K562 (cell line): ENCODE results near the gene TRMT112. TPM values are rescaled to one million over a fixed set of nuclear protein-coding genes. Genes with fewer than 3 reads are reported as not detected.

ENCODE experiments used
- ATF1 ChIP-seq, 2 experiments: fragments of 450-650 bp in 1 of 2; IDR thresholded peaks; 2 replicates each; pipeline ENCODE4 v1.6.1; 2016; ENCODE audit warnings: missing compliant biosample characterization in 1 of 2, missing genetic modification characterization in 1 of 2
- ATF3 ChIP-seq, 2 experiments: fragments of 450-650 bp in 1 of 2; sonication (generic) in 1 of 2; formaldehyde crosslinking in 1 of 2; IDR thresholded peaks in 1 of 2; conservative IDR thresholded peaks in 1 of 2; 2 replicates each; pipeline versions ENCODE4 v1.6.1 to v1.8.1; 2016 to 2023; ENCODE audit warnings: mild to moderate bottlenecking in 2 of 2, moderate library complexity in 2 of 2, inconsistent platforms in 1 of 2, missing genetic modification reagents in 1 of 2
- CC2D1A ChIP-seq: fragments of 450-650 bp; IDR thresholded peaks from 2 replicates; pipeline ENCODE4 v1.6.1; 2017; ENCODE audit warnings: mild to moderate bottlenecking
- CCNT2 ChIP-seq: IDR thresholded peaks from 2 replicates; pipeline ENCODE4 v1.6.1; 2011; ENCODE audit warnings: borderline replicate concordance, low read depth, mild to moderate bottlenecking, moderate library complexity, mixed read lengths, low read length; ENCODE audit not compliant: insufficient read length; ENCODE audit errors: extremely low read depth
- CGGBP1 ChIP-seq: fragments of 250-450 bp; sonication (Bioruptor Pico); IDR thresholded peaks from 2 replicates; pipeline ENCODE4 v1.9.0; 2021; ENCODE audit warnings: mild to moderate bottlenecking
- HINFP ChIP-seq: fragments of 450-650 bp; conservative IDR thresholded peaks from 2 replicates; pipeline ENCODE4 v1.6.1; 2016; ENCODE audit warnings: missing genetic modification characterization, low read depth, mild to moderate bottlenecking, control low read depth, missing compliant biosample characterization
- HMGN3 ChIP-seq: IDR thresholded peaks from 2 replicates; pipeline ENCODE4 v1.6.1; 2011; ENCODE audit warnings: borderline replicate concordance, low read depth, mild to moderate bottlenecking, mixed read lengths, low read length; ENCODE audit not compliant: insufficient read length; ENCODE audit errors: extremely low read depth
- MAZ ChIP-seq, 2 experiments: fragments of 450-650 bp in 1 of 2; sonication (generic) in 1 of 2; formaldehyde crosslinking; IDR thresholded peaks in 1 of 2; conservative IDR thresholded peaks in 1 of 2; 2 replicates each; pipeline versions ENCODE4 v1.4.0 to v1.5.0; 2020; ENCODE audit warnings: mild to moderate bottlenecking in 1 of 2, missing genetic modification reagents in 1 of 2
- PYGO2 ChIP-seq: fragments of 450-650 bp; IDR thresholded peaks from 2 replicates; pipeline ENCODE4 v1.6.1; 2016; ENCODE audit warnings: mild to moderate bottlenecking, missing genetic modification characterization, moderate library complexity, missing compliant biosample characterization
- SIRT6 ChIP-seq: IDR thresholded peaks from one replicate; pipeline ENCODE4 v1.6.1; 2012; ENCODE audit warnings: low read depth, mild to moderate bottlenecking, control low read depth, inconsistent platforms, low read length, moderate library complexity
- TFE3 ChIP-seq: fragments of 450-650 bp; formaldehyde crosslinking; IDR thresholded peaks from 2 replicates; pipeline ENCODE4 v1.4.0; 2020; ENCODE audit warnings: mild to moderate bottlenecking, mixed read lengths
- TSC22D4 ChIP-seq: fragments of 450-650 bp; IDR thresholded peaks from 2 replicates; pipeline ENCODE4 v1.6.1; 2016; ENCODE audit warnings: missing genetic modification characterization, missing biosample characterization, control low read depth
- YY1 ChIP-seq, 3 experiments: IDR thresholded peaks; 2 replicates each; pipeline ENCODE4 v1.6.1; 2011; ENCODE audit warnings: low read length in 2 of 3, mild to moderate bottlenecking in 2 of 3, moderate library complexity in 2 of 3, borderline replicate concordance in 1 of 3, control low read depth in 1 of 3, low read depth in 1 of 3; ENCODE audit not compliant: insufficient read depth in 3 of 3, insufficient replicate concordance in 2 of 3, control insufficient read depth in 1 of 3, insufficient read length in 1 of 3; ENCODE audit errors: extremely low read depth in 1 of 3
- ZBTB33 ChIP-seq: sonication (generic); formaldehyde crosslinking; IDR thresholded peaks from 2 replicates; pipeline ENCODE4 v1.8.1; 2023; ENCODE audit warnings: mild to moderate bottlenecking, missing genetic modification reagents
- ZBTB7A ChIP-seq: IDR thresholded peaks from 2 replicates; pipeline ENCODE4 v1.6.1; 2011; ENCODE audit warnings: low read depth, mild to moderate bottlenecking, low read length, moderate library complexity, borderline replicate concordance; ENCODE audit not compliant: control insufficient read depth
- ZNF134 ChIP-seq: fragments of 250-450 bp; sonication (Bioruptor Pico); conservative IDR thresholded peaks from 2 replicates; pipeline ENCODE4 v1.4.0; 2020
- ZNF224 ChIP-seq: sonication (generic); formaldehyde crosslinking; IDR thresholded peaks from 2 replicates; pipeline ENCODE4 v1.8.0; 2022; ENCODE audit warnings: mild to moderate bottlenecking, missing genetic modification reagents
- polyA plus RNA-seq, 8 experiments: library from polyadenylated mRNA; depleted of rRNA in 4 of 8; stranded (reverse) in 5 of 8; unstranded in 3 of 8; fragments of >200 nt; fragmentation: Nextera tagmentation in 2 of 8; fragmentation: Illumina TruSeq in 1 of 8; extraction: Ambion mirVana in 2 of 8; extraction: Trizol in 1 of 8; gene quantifications; 2 replicates each; pipeline versions ENCODE4 v1.2.1 to v1.2.3, GENCODE V29; 2011 to 2014; ENCODE audit warnings: inconsistent platforms in 1 of 8, missing spikeins in 1 of 8
- total RNA-seq, 7 experiments: library from RNA; depleted of rRNA in 6 of 7; stranded (reverse); fragments of >200 nt in 6 of 7; fragmentation: Illumina TruSeq in 2 of 7; extraction: Trizol in 2 of 7; gene quantifications; 2 replicates each; pipeline versions ENCODE4 v1.2.1 to v1.2.3, GENCODE V29; 2011 to 2021; ENCODE audit warnings: low replicate concordance in 1 of 7

The TRMT112 gene
- total and polyA plus RNA-seq, 9 of the 15 experiments (the other 6 are each of a cell fraction or from before 2014, with no cell fraction given) = 162 to 444 (median 300) TPM

- peak in 2 of 3 experiments; percentile 26 to 41 for TF ChIP-seq YY1 (IDR thresholded peaks at IDR 0.05; ENCODE audit: borderline replicate concordance in 1 of 3, control insufficient read depth in 1 of 3, extremely low read depth in 1 of 3, insufficient read depth in 3 of 3, insufficient read length in 1 of 3, insufficient replicate concordance in 2 of 3, low read depth in 1 of 3, low read length in 2 of 3)
- TF ChIP-seq ZNF224 (CRISPR knock-in tag) = no peak
- no peak for TF ChIP-seq HINFP
- no peak for TF ChIP-seq PYGO2 (tag)
- peak; percentile 73; the same call in 1 of the 2 replicates for TF ChIP-seq CC2D1A
- TF ChIP-seq TSC22D4 (tag) = no peak
- TF ChIP-seq ZNF134 (CRISPR knock-in tag) = no peak
- peak; percentile 93 to 100 for TF ChIP-seq MAZ (CRISPR knock-in tag; conservative IDR thresholded peaks at IDR 0.05 in 1 of 2, IDR thresholded peaks at IDR 0.05 in 1 of 2)
- no peak for TF ChIP-seq ATF3 (IDR thresholded peaks at IDR 0.05)
- no peak for TF ChIP-seq ATF3 (CRISPR knock-in tag; conservative IDR thresholded peaks at IDR 0.05)
- TF ChIP-seq TFE3 = no peak
- no peak for TF ChIP-seq CCNT2
- no peak for TF ChIP-seq HMGN3
- TF ChIP-seq CGGBP1 (CRISPR knock-in tag) = no peak
- no peak for TF ChIP-seq SIRT6
- peak; percentile 65 for TF ChIP-seq ZBTB7A
- peak; percentile 32; the same call in 1 of the 2 replicates for TF ChIP-seq ZBTB33 (CRISPR knock-in tag)
- TF ChIP-seq ATF1 (CRISPR knock-in tag; IDR thresholded peaks at IDR 0.05) = no peak
- TF ChIP-seq ATF1 (tag; IDR thresholded peaks at IDR 0.05) = peak; percentile 81
Observed at GRCh38 chr11:64356498-64357411, 39.4 kb upstream of the TRMT112 start (continued).
